CD14-positive monocyte (primary cell): Measurements from ENCODE around the gene IFRD1. TPM values are rescaled to one million over a fixed set of nuclear protein-coding genes. Genes with fewer than 3 reads are reported as not detected.

ENCODE experiments used
- DNase-seq, 3 donors: peaks; one replicate each; pipeline ENCODE4 v3.0.0-alpha.2; 2011 to 2022
- H2AFZ ChIP-seq: 2 replicates; pipeline ENCODE4 v1.6.0; 2012; ENCODE audit warnings: mild to moderate bottlenecking, low read depth, low read length, inconsistent platforms; ENCODE audit not compliant: insufficient read depth, poor library complexity, severe bottlenecking
- H3K27ac ChIP-seq, 2 donors: 1 replicate in 1 of 2; 2 replicates in 1 of 2; pipeline ENCODE4 v1.5.1; 2012 to 2013; ENCODE audit warnings: low read length in 2 of 2, control low read depth in 1 of 2, inconsistent platforms in 1 of 2, low read depth in 1 of 2, mild to moderate bottlenecking in 1 of 2
- H3K27me3 ChIP-seq, 2 donors: one replicate each; pipeline versions ENCODE4 v1.6.0 to v1.6.1; 2011 to 2013; ENCODE audit warnings: low read length in 2 of 2; ENCODE audit not compliant: control insufficient read depth in 2 of 2, insufficient read depth in 2 of 2
- H3K36me3 ChIP-seq, 2 donors: replicated peaks in 1 of 2; 1 replicate in 1 of 2; 2 replicates in 1 of 2; pipeline versions ENCODE4 v1.5.1 to v1.6.1; 2012 to 2013; ENCODE audit warnings: low read length in 2 of 2, control low read depth in 1 of 2, inconsistent platforms in 1 of 2, mild to moderate bottlenecking in 1 of 2; ENCODE audit not compliant: insufficient read depth in 2 of 2, control insufficient read depth in 1 of 2
- H3K4me1 ChIP-seq, 2 donors: 1 replicate in 1 of 2; 2 replicates in 1 of 2; pipeline versions ENCODE4 v1.5.1 to v1.6.1; 2012 to 2013; ENCODE audit warnings: low read length in 2 of 2, control low read depth in 1 of 2, inconsistent platforms in 1 of 2, mild to moderate bottlenecking in 1 of 2, moderate library complexity in 1 of 2; ENCODE audit not compliant: insufficient read depth in 2 of 2, control insufficient read depth in 1 of 2
- H3K4me2 ChIP-seq: replicated peaks from 2 replicates; pipeline ENCODE3; 2012; ENCODE audit warnings: low read length, moderate library complexity, mild to moderate bottlenecking; ENCODE audit not compliant: poor library complexity, severe bottlenecking; ENCODE audit errors: extremely low read depth
- H3K4me3 ChIP-seq, 3 experiments: fragments of 200-600 bp in 1 of 3; sonication (generic) in 1 of 3; replicated peaks in 1 of 3; 1 replicate in 2 of 3; 2 replicates in 1 of 3; pipeline ENCODE4 v1.5.1; 2011 to 2013; ENCODE audit warnings: low read length in 3 of 3, mild to moderate bottlenecking in 3 of 3, control low read depth in 2 of 3, low read depth in 2 of 3, inconsistent platforms in 1 of 3, moderate library complexity in 1 of 3
- H3K79me2 ChIP-seq: 2 replicates; pipeline ENCODE4 v1.6.0; 2012; ENCODE audit warnings: mild to moderate bottlenecking, control low read depth, inconsistent platforms, low read length, moderate library complexity; ENCODE audit not compliant: insufficient read depth
- H3K9ac ChIP-seq: 2 replicates; pipeline ENCODE4 v1.6.0; 2017; ENCODE audit warnings: low read length, mild to moderate bottlenecking; ENCODE audit not compliant: insufficient read depth, poor library complexity, severe bottlenecking
- H3K9me3 ChIP-seq, 2 donors: replicated peaks in 1 of 2; 1 replicate in 1 of 2; 2 replicates in 1 of 2; pipeline versions ENCODE4 v1.5.1 to v1.6.1; 2012 to 2013; ENCODE audit warnings: low read length in 2 of 2, control low read depth in 1 of 2; ENCODE audit not compliant: control insufficient read depth in 1 of 2, insufficient read depth in 1 of 2
- H4K20me1 ChIP-seq: 2 replicates; pipeline ENCODE4 v1.6.0; 2012; ENCODE audit warnings: mild to moderate bottlenecking, low read length, control low read depth, moderate library complexity; ENCODE audit not compliant: insufficient read depth
- H3K27ac Mint-ChIP-seq, 7 donors: one replicate each; pipeline ENCODE4 v1.8.0; 2020; ENCODE audit warnings: mild to moderate bottlenecking in 7 of 7, mixed read lengths in 7 of 7, moderate library complexity in 6 of 7, inconsistent platforms in 2 of 7
- H3K27me3 Mint-ChIP-seq, 3 donors: one replicate each; pipeline ENCODE4 v1.8.0; 2021 to 2022; ENCODE audit warnings: low read depth in 3 of 3, mild to moderate bottlenecking in 3 of 3, mixed read lengths in 3 of 3, moderate library complexity in 3 of 3, inconsistent platforms in 1 of 3
- H3K36me3 Mint-ChIP-seq, 2 donors: one replicate each; pipeline ENCODE4 v1.8.0; 2020; ENCODE audit warnings: mixed read lengths in 2 of 2, inconsistent platforms in 1 of 2, mild to moderate bottlenecking in 1 of 2
- H3K4me1 Mint-ChIP-seq: one replicate; pipeline ENCODE4 v1.8.0; 2020; ENCODE audit warnings: mild to moderate bottlenecking, mixed read lengths
- H3K4me3 Mint-ChIP-seq, 2 donors: one replicate each; pipeline ENCODE4 v1.8.0; 2020; ENCODE audit warnings: mild to moderate bottlenecking in 2 of 2, mixed read lengths in 2 of 2, moderate library complexity in 1 of 2
- H3K9me3 Mint-ChIP-seq, 7 donors: one replicate each; pipeline ENCODE4 v1.8.0; 2020 to 2022; ENCODE audit warnings: mixed read lengths in 7 of 7, mild to moderate bottlenecking in 6 of 7, moderate library complexity in 6 of 7, inconsistent platforms in 2 of 7
- WGBS: methylation state at CpG from one replicate; pipeline ENCODE4 v1.1.5; 2013; ENCODE audit warnings: missing lambda C conversion rate; ENCODE audit not compliant: insufficient coverage; 5-methylcytosine and 5-hydroxymethylcytosine counted together
- intact Hi-C, 2 donors: fragments of 100-400 bp; cut with micrococcal nuclease; formaldehyde crosslinking; loops; one replicate each; pipeline versions ENCODE4 v1.15.0 to v1.15.1; 2023
- polyA plus RNA-seq, 3 donors: library from polyadenylated mRNA; depleted of rRNA in 1 of 3; unstranded in 2 of 3; stranded (reverse) in 1 of 3; fragments of 300-500 nt in 2 of 3; fragments of >200 nt in 1 of 3; fragmentation: Illumina TruSeq in 2 of 3; gene quantifications; 1 replicate in 2 of 3; 2 replicates in 1 of 3; pipeline ENCODE4 v1.2.3, GENCODE V29; 2012 to 2021
- TF ChIP-seq, protein P1 (sequence below): fragments of 200-600 bp; IDR thresholded peaks from one replicate; pipeline ENCODE4 v1.8.0; 2022; ENCODE audit warnings: antibody characterized with exemption, mild to moderate bottlenecking

Gene IFRD1
- polyA plus RNA-seq, 3 donors = 13.6 to 81.6 (median 18.7) TPM

DNA sequence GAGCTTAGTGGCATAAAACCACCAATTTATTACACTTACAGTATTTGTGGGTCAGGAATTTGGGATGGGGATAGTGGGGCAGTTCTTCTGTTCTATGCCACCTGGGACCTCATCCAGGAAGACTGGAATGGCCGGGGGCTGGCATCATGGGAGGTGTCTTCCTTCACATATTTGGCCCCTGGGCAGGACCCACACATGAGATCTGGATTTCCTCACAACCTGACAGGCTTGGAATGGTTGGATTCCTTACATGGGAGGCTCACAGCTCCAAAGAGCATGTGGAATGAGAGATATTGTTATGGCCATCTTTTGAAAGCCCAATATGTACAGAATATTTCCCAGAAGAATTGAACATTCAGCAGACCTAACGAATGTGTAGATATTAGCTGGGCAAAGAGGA lies 52.4 kb downstream of the IFRD1 start:
- Histone ChIP-seq H3K9ac (no peak overlapping the region), H3K4me2 (no peak overlapping the region), H3K27me3 (no peaks in the 10 kb centered on the region), H3K27ac (no peak overlapping the region), H3K4me1 (no peaks in the 10 kb centered on the region), H2AFZ (no peak overlapping the region), H3K79me2 (no peaks in the 10 kb centered on the region), H4K20me1 (no peaks in the 10 kb centered on the region), H3K9me3 (no peaks in the 10 kb centered on the region), H3K4me3 (no peak overlapping the region), H3K36me3 (no peaks in the 10 kb centered on the region)
- H3K9me3 Mint-ChIP-seq = peaks cover 0 to 2% (median 0%) of the 10 kb centered on the region in 7 donors
- 100% methylated on average over 1 of the region's 2 CpGs for WGBS
- DNase-seq = no peak
- H3K36me3 Mint-ChIP-seq = no peaks in the 10 kb centered on the region
- no peaks in the 10 kb centered on the region for H3K4me1 Mint-ChIP-seq
- TF ChIP-seq, protein P1, sequence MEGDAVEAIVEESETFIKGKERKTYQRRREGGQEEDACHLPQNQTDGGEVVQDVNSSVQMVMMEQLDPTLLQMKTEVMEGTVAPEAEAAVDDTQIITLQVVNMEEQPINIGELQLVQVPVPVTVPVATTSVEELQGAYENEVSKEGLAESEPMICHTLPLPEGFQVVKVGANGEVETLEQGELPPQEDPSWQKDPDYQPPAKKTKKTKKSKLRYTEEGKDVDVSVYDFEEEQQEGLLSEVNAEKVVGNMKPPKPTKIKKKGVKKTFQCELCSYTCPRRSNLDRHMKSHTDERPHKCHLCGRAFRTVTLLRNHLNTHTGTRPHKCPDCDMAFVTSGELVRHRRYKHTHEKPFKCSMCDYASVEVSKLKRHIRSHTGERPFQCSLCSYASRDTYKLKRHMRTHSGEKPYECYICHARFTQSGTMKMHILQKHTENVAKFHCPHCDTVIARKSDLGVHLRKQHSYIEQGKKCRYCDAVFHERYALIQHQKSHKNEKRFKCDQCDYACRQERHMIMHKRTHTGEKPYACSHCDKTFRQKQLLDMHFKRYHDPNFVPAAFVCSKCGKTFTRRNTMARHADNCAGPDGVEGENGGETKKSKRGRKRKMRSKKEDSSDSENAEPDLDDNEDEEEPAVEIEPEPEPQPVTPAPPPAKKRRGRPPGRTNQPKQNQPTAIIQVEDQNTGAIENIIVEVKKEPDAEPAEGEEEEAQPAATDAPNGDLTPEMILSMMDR = no peak
- intact Hi-C loops = no loop called here
- peak overlapping the region in 1 of 7 donors; percentile 25 for H3K27ac Mint-ChIP-seq
- peaks cover 0 to 4% (median 2%) of the 10 kb centered on the region in 3 donors for H3K27me3 Mint-ChIP-seq
- no peak overlapping the region for H3K4me3 Mint-ChIP-seq

DNA sequence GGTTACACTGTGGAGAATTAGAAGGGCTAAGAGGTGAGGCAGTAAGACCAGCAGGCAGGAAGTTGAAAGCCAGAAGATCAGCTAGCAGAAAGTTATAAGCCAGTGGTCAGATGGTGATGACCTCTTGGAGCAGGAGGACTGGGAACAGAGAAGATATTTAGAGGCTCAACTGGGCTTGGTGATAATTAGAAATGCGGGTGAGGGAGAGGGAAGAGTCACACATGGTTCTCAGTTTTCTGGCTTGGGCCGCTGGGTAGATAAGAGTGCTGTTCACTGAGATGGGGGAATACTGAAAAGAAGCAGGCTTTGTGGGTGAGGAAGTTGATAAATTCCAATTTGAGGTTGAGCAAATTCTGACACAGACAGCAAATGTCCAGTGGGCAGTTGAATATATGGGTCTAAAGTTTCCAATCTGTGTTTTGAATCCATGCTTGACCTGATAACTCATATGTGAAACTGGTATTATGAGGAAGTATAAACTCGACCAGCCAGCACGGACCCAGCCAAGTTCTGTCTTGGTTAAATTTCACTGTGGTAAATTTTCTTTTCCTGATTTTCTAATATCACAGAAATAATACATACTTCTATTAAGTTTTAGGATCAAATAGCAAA lies 53.2 kb downstream of the IFRD1 start:
- Mint-ChIP-seq H3K27ac (peak overlapping the region in 1 of 7 donors; percentile 42), H3K4me3 (no peak overlapping the region), H3K9me3 (peaks cover 0 to 2% (median 0%) of the 10 kb centered on the region in 7 donors), H3K4me1 (no peaks in the 10 kb centered on the region), H3K27me3 (peaks cover 0 to 4% (median 2%) of the 10 kb centered on the region in 3 donors), H3K36me3 (no peaks in the 10 kb centered on the region)
- intact Hi-C loops = no loop called here
- Histone ChIP-seq H3K36me3 (no peaks in the 10 kb centered on the region), H3K9ac (no peak overlapping the region), H3K79me2 (no peaks in the 10 kb centered on the region), H3K9me3 (no peaks in the 10 kb centered on the region), H3K4me3 (no peak overlapping the region), H3K27ac (no peak overlapping the region), H4K20me1 (no peaks in the 10 kb centered on the region), H3K4me1 (no peaks in the 10 kb centered on the region), H3K4me2 (no peak overlapping the region), H2AFZ (no peak overlapping the region), H3K27me3 (no peaks in the 10 kb centered on the region)
- TF ChIP-seq, protein P1 = no peak
- peak in 1 of 3 donors; percentile 12 for DNase-seq
- 100% methylated on average over 1 of the region's 4 CpGs for WGBS
